ENCODE measurements around the gene FBXO34. TPM values are rescaled to one million over a fixed set of nuclear protein-coding genes. Genes with fewer than 3 reads are reported as not detected.

The FBXO34 gene
- total and polyA plus RNA-seq, 7 donors = 6.1 to 57.4 (median 25.8) TPM

- TF ChIP-seq CTCF (IDR thresholded peaks at IDR 0.05) = no peak
- Histone ChIP-seq H3K36me3 (ENCODE audit: insufficient read depth in 1 of 2, low read depth in 1 of 2) (peaks cover 0 to 19% of the 10 kb centered on the region in 2 donors), H3K27ac (peak overlapping the region; percentile 34), H3K9me3 (no peaks in the 10 kb centered on the region), H3K27me3 (ENCODE audit: insufficient read depth in 3 of 3, low read length in 2 of 3) (no peaks in the 10 kb centered on the region), H3K4me3 (no peak overlapping the region), H3K4me1 (peaks cover 45% of the 10 kb centered on the region)
- WGBS, 3 donors = 88 to 94% (median 89%) methylated on average over 1 of the region's 1 CpG
- ATAC-seq = no peak
- intact Hi-C loops (cut with DNase I) = loop anchor here (5.0 kb wide), 2 partner anchors 35 to 40 kb away; no protein-coding TSS in a partner anchor
- DNase-seq = no peak
These were observed 75.8 kb downstream of the FBXO34 start for GRCh38 chr14:55347040-55347439.

- peaks cover 0 to 26% of the 10 kb centered on the region in 2 donors for H3K36me3 ChIP-seq (ENCODE audit: insufficient read depth in 1 of 2, low read depth in 1 of 2)
- H3K4me1 ChIP-seq = peaks cover 39% of the 10 kb centered on the region
- ATAC-seq (peak in 1 of 4 donors; percentile 23), DNase-seq (no peak)
- H3K27me3 ChIP-seq (ENCODE audit: insufficient read depth in 3 of 3, low read length in 2 of 3) = no peaks in the 10 kb centered on the region
- no peak for TF ChIP-seq CTCF (IDR thresholded peaks at IDR 0.05)
- 62 to 94% (median 65%) methylated on average over 3 of the region's 3 CpGs for WGBS, 3 donors
- H3K4me3 ChIP-seq = no peak overlapping the region
- H3K9me3 ChIP-seq = no peaks in the 10 kb centered on the region
- intact Hi-C loops (cut with DNase I) = loop anchor here (5.0 kb wide), 2 partner anchors 35 to 40 kb away; no protein-coding TSS in a partner anchor
- peak overlapping the region; percentile 44 for H3K27ac ChIP-seq
These were observed 76.5 kb downstream of the FBXO34 start for GRCh38 chr14:55347748-55348147.

GRCh38 chr14:55348766-55349453 is 77.7 kb downstream of the FBXO34 start:
- Histone ChIP-seq H3K36me3 (ENCODE audit: insufficient read depth in 1 of 2, low read depth in 1 of 2) (peaks cover 0 to 27% of the 10 kb centered on the region in 2 donors), H3K4me1 (peaks cover 31% of the 10 kb centered on the region), H3K9me3 (no peaks in the 10 kb centered on the region), H3K4me3 (no peak overlapping the region), H3K27me3 (ENCODE audit: insufficient read depth in 3 of 3, low read length in 2 of 3) (no peaks in the 10 kb centered on the region), H3K27ac (peak overlapping the region; percentile 44)
- intact Hi-C loops (cut with DNase I) = loop anchor here (5.0 kb wide), 2 partner anchors 37 to 42 kb away; no protein-coding TSS in a partner anchor
- ATAC-seq (peak in 3 of 4 donors; percentile 26 to 40 (median 33)), DNase-seq (no peak)
- 48 to 75% (median 50%) methylated on average over 4 of the region's 4 CpGs for WGBS, 3 donors
- TF ChIP-seq CTCF (IDR thresholded peaks at IDR 0.05) = no peak

GRCh38 chr14:55349565-55349964 is 78.3 kb downstream of the FBXO34 start:
- intact Hi-C loops (cut with DNase I) = loop anchor here (5.0 kb wide), 2 partner anchors 37 to 42 kb away; no protein-coding TSS in a partner anchor
- Histone ChIP-seq H3K4me1 (peaks cover 35% of the 10 kb centered on the region), H3K27me3 (ENCODE audit: insufficient read depth in 3 of 3, low read length in 2 of 3) (no peaks in the 10 kb centered on the region), H3K4me3 (no peak overlapping the region), H3K36me3 (ENCODE audit: insufficient read depth in 1 of 2, low read depth in 1 of 2) (peaks cover 0 to 27% of the 10 kb centered on the region in 2 donors), H3K27ac (no peak overlapping the region), H3K9me3 (no peaks in the 10 kb centered on the region)
- 71 to 82% (median 74%) methylated on average over 12 of the region's 12 CpGs for WGBS, 3 donors
- DNase-seq = no peak
- no peak for TF ChIP-seq CTCF (IDR thresholded peaks at IDR 0.05)
- no peak for ATAC-seq

Data from psoas muscle (tissue), 8 donors.